ENCODE measurements around the gene VIP.
"Not testable (repeated sequence)": the region's sequence is repeated elsewhere in the genome, so short reads cannot be mapped to it uniquely, and the experiment has no call there.

The VIP gene

GRCh38 chr6:152750694-152751093, at the start of gene VIP:
Gene VIP, plus strand, starts transcription at chr6:152750797. Its CDS starts 1,381 bp downstream, at chr6:152752178.
- H3K27ac ChIP-seq (ENCODE audit: low read depth, low read length) = no peak within 1 kb of the TSS
- no peak within 1 kb of the TSS for H3K4me3 ChIP-seq (ENCODE audit: low read length)
- H3K9me2 ChIP-seq (replicated peaks; ENCODE audit: control insufficient read depth, low read length) = no peaks in the 10 kb centered on the region
- H3K27me3 ChIP-seq (ENCODE audit: control insufficient read depth, low read length) = no peaks in the 10 kb centered on the region
- no peaks in the 10 kb centered on the region for H3K79me2 ChIP-seq (ENCODE audit: control insufficient read depth, low read length)
- H4K20me1 ChIP-seq (ENCODE audit: control insufficient read depth, insufficient read depth, low read depth, low read length) = no peaks in the 10 kb centered on the region
- H3K36me3 ChIP-seq (ENCODE audit: control insufficient read depth, low read length) = no peaks in the 10 kb centered on the region
- TF ChIP-seq CTCF (IDR thresholded peaks at IDR 0.05; ENCODE audit: low read depth, low read length, poor library complexity, severe bottlenecking) (no peak), EZH2phosphoT487 (IDR thresholded peaks at IDR 0.05; ENCODE audit: borderline replicate concordance, low read length) (no peak)
- H3K9me3 ChIP-seq (ENCODE audit: control insufficient read depth, insufficient read depth, low read length) = no peaks in the 10 kb centered on the region
- H3F3A ChIP-seq (ENCODE audit: control insufficient read depth, insufficient read depth) = no peaks in the 10 kb centered on the region
- H3K4me2 ChIP-seq (ENCODE audit: low read length) = no peak within 1 kb of the TSS
- H3K4me1 ChIP-seq (ENCODE audit: control insufficient read depth, low read length) = no peaks in the 10 kb centered on the region

- H4K20me1 ChIP-seq (ENCODE audit: control insufficient read depth, insufficient read depth, low read depth, low read length) = no peaks in the 10 kb centered on the region
- no peaks in the 10 kb centered on the region for H3K4me1 ChIP-seq (ENCODE audit: control insufficient read depth, low read length)
- H3K9me3 ChIP-seq (ENCODE audit: control insufficient read depth, insufficient read depth, low read length) = no peaks in the 10 kb centered on the region
- H3K4me3 ChIP-seq (ENCODE audit: low read length) = no peak overlapping the region
- H3K79me2 ChIP-seq (ENCODE audit: control insufficient read depth, low read length) = no peaks in the 10 kb centered on the region
- H3K36me3 ChIP-seq (ENCODE audit: control insufficient read depth, low read length) = no peaks in the 10 kb centered on the region
- H3K27me3 ChIP-seq (ENCODE audit: control insufficient read depth, low read length) = peaks cover 19% of the 10 kb centered on the region
- no peaks in the 10 kb centered on the region for H3F3A ChIP-seq (ENCODE audit: control insufficient read depth, insufficient read depth)
- H3K4me2 ChIP-seq (ENCODE audit: low read length) = no peak overlapping the region
- TF ChIP-seq EZH2phosphoT487 (IDR thresholded peaks at IDR 0.05; ENCODE audit: borderline replicate concordance, low read length) (no peak), CTCF (IDR thresholded peaks at IDR 0.05; ENCODE audit: low read depth, low read length, poor library complexity, severe bottlenecking) (no peak)
- no peaks in the 10 kb centered on the region for H3K9me2 ChIP-seq (replicated peaks; ENCODE audit: control insufficient read depth, low read length)
- H3K27ac ChIP-seq (ENCODE audit: low read depth, low read length) = no peak overlapping the region
Observed at GRCh38 chr6:152701081-152701862, 49.3 kb upstream of the VIP start.

- Histone ChIP-seq H3K4me3 (ENCODE audit: low read length) (no peak overlapping the region), H3K9me3 (ENCODE audit: control insufficient read depth, insufficient read depth, low read length) (no peaks in the 10 kb centered on the region), H3F3A (ENCODE audit: control insufficient read depth, insufficient read depth) (no peaks in the 10 kb centered on the region), H3K27ac (ENCODE audit: low read depth, low read length) (no peak overlapping the region), H3K27me3 (ENCODE audit: control insufficient read depth, low read length) (peaks cover 19% of the 10 kb centered on the region), H3K4me1 (ENCODE audit: control insufficient read depth, low read length) (no peaks in the 10 kb centered on the region), H3K36me3 (ENCODE audit: control insufficient read depth, low read length) (no peaks in the 10 kb centered on the region), H3K9me2 (replicated peaks; ENCODE audit: control insufficient read depth, low read length) (no peaks in the 10 kb centered on the region), H3K79me2 (ENCODE audit: control insufficient read depth, low read length) (no peaks in the 10 kb centered on the region), H3K4me2 (ENCODE audit: low read length) (no peak overlapping the region), H4K20me1 (ENCODE audit: control insufficient read depth, insufficient read depth, low read depth, low read length) (no peaks in the 10 kb centered on the region)
- TF ChIP-seq EZH2phosphoT487 (IDR thresholded peaks at IDR 0.05; ENCODE audit: borderline replicate concordance, low read length) = no peak
- no peak for TF ChIP-seq CTCF (IDR thresholded peaks at IDR 0.05; ENCODE audit: low read depth, low read length, poor library complexity, severe bottlenecking)
Observed at GRCh38 chr6:152701863-152702401, 48.7 kb upstream of the VIP start.

GRCh38 chr6:152703750-152704149, 46.8 kb upstream of the VIP start:
- H3K79me2 ChIP-seq (ENCODE audit: control insufficient read depth, low read length) = not testable (repeated sequence)

More at GRCh38 chr6:152703750-152704149, 46.8 kb upstream of the VIP start:
- H3K4me2 ChIP-seq (ENCODE audit: low read length); H3K4me3 ChIP-seq (ENCODE audit: low read length); H3K9me3 ChIP-seq (ENCODE audit: control insufficient read depth, insufficient read depth, low read length); H3F3A ChIP-seq (ENCODE audit: control insufficient read depth, insufficient read depth); H3K4me1 ChIP-seq (ENCODE audit: control insufficient read depth, low read length); H3K9me2 ChIP-seq (replicated peaks; ENCODE audit: control insufficient read depth, low read length); H3K36me3 ChIP-seq (ENCODE audit: control insufficient read depth, low read length); H4K20me1 ChIP-seq (ENCODE audit: control insufficient read depth, insufficient read depth, low read depth, low read length); H3K27ac ChIP-seq (ENCODE audit: low read depth, low read length): not testable (repeated sequence)
- H3K27me3 ChIP-seq (ENCODE audit: control insufficient read depth, low read length) = peaks cover 19% of the 10 kb centered on the region

Data from DOHH2 (cell line).